Stimulated activated CD4-positive, alpha-beta T cell treated with anti-CD3 and anti-CD28 coated beads, Interleukin-4, amount 100 ng/mL, for 24 hours (primary cell): Measurements from ENCODE around the gene E2F2.

ENCODE experiments used
- DNase-seq: peaks from one replicate; pipeline ENCODE4 v3.0.0-alpha.2; 2020

The E2F2 gene

GRCh38 chr1:23530747-23531561 lies at the start of gene E2F2:
TSS of gene E2F2 (minus strand) at chr1:23531233. CDS start at chr1:23530793, 440 bp downstream.
- peak; percentile 82 for DNase-seq

DNA sequence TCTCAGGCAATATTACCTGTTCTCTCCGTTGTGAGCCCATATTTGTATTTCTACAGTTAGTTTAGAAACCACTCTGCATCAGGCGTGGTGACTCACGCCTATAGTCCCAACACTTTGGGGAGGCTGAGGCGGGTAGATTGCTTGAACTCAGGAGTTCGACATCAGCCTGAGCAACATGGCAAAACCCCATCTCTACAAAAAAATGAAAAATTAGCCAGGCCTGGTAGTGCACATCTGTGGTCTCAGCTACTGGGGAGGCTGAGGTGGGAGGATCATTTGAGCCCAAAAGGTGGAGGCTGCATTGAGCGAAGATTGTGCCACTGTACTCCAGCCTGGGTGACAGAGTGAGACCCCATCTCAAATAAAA lies 47.9 kb upstream of the E2F2 start:
- DNase-seq, result peak; percentile 19

GRCh38 chr1:23578311-23578996 lies 47.4 kb upstream of the E2F2 start:
- no peak for DNase-seq

DNA sequence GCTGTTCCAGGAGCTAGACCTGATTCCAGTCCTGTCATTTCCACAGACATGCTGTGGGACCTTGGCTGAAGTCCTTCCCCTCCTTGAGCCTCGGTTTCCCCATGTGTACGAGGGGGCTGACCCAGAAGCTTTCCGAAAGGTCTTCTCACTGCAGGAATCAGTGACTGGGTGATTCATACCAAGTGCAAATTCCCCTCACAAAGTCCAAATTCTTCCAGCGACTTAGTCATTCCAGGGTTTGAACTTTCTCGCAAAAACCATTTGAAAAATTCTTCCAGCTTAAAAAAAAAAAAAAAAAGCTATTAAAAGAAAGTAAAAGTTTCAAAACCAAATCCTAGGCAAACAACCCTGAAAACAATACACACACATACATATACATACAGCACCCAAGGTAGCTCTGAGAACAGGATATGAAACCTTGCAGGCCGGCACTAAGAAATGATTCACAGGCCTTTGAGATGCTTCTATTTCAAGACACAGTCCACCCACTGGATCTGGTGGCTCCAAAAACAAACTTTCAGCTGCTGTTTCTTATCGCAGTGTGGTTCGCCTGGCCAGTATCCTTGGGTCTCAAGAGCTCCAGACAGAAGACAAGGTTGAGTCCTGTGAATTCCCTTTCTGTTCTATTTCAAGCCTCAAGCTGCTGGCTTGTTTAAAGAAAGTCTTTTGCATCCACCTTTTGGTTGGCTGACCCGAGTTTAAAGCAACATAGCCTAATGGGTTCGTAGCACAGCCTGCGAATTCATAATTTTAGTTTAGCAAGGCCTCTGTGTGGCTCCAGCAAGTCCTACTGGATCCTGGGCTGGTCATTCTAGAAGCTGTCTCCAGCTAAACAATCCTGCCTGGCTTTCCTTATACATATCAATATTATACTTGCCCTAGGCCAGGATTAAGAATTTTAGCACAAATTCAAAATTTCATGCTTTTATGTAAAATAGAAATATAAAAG lies 46.3 kb upstream of the E2F2 start:
- peak; percentile 64 for DNase-seq

DNA sequence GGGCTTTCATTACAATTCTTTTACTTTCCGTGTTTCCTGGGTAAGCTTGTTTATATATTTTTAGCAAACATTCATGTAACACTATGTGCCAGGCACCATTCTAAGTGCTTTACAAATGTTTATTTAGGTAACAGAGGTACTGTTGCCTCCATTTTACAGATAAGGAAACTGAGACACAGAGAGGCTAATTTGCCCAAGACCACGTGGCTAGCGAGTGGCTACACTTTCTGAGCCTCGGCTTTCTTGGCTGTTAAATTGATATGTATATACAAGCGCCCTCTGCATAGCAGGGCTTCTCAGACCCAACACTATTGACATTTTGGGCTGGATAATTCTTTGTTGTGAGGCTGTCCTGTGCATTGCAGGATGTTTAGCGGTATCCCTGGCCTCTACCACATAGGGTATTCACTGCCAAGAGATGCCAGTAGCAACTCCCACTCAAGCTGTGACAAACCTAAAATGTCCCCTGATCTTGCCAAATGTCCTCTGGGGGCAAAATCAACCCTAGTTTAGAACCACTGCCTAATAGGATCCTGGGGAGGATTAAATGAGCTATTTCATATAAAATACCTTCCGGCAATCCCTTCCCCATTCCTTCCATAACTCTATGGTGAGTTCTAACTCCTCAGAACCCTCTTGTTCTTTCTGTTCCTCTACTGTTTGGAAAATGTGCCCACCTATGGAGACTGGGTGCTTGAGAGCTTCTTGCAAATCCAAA lies 45.5 kb upstream of the E2F2 start:
- no peak for DNase-seq

GRCh38 chr1:23575226-23575810 lies 44.3 kb upstream of the E2F2 start:
- no peak for DNase-seq

GRCh38 chr1:23574265-23574754 lies 43.3 kb upstream of the E2F2 start:
- DNase-seq, result no peak

DNA sequence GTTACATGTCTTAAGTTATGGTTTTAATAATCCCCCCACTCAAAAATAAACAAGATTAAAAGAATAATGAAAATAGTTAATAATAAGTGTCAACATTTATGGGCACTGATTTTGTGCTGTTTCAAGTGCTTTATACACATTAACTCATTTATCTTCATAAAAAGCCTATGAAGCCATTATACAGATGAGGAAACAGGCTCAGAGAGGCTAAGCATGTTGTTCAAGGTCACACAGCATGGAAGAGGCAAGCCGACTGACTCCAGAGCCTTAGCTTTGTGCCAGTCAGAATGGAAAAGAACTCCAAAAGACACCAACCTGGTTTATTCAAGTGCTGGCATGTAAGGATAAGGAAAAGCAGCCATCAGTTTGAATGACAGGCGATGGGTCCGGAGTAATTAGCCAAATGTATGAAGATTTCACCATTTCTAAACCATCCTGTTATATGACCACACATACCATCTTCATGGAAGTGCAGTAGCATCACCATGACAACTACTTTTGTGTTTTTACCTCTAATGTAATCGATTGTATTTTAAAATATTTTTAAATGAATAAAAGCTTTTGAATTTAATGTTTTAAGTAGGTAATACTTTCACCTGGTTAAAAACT lies 42.6 kb upstream of the E2F2 start:
- no peak for DNase-seq

DNA sequence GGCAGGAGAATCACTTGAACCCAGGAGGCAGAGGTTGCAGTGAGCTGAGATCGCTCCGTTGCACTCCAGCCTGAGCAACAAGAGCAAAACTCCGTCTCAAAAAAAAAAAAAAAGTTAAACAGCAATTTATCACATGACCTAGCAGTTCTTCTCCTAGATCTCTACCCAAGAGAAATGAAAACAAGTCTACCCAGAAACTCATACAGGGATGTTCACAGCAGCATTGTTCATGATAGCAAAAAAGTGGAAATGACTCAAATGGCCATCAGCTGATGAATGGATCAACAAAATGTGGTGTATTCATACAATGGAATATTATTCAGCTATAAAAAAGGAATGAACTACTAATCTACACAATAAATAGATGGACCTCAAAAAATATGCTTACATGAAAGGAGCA lies 40.4 kb upstream of the E2F2 start:
- no peak for DNase-seq

GRCh38 chr1:23570001-23570691 lies 39.1 kb upstream of the E2F2 start:
- no peak for DNase-seq

- DNase-seq, result no peak
These were observed 37.8 kb upstream of the E2F2 start for GRCh38 chr1:23568608-23569383.

- no peak for DNase-seq
These were observed 37.1 kb upstream of the E2F2 start for GRCh38 chr1:23567996-23568607.

GRCh38 chr1:23567629-23567995 lies 36.6 kb upstream of the E2F2 start:
- DNase-seq, result no peak

DNA sequence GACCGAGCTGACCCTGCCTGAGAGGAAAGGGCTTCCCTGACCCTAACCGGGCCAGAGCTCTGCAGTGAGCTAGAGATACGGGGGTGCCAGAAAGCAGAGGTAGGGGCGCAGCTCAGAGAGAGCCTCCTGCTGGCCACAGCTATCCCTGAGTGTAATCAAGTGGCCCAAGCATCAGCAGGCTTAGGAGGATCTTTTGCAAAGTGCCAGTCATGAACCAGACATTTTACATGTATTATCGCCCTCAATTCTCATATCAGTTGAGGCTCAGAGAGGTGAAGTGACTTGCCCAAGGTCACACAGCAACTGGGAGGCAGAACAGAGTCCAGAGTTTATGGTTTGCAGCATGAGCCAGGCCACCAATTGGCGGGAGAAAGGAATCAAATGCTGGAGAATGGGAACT lies 35.3 kb upstream of the E2F2 start:
- no peak for DNase-seq

GRCh38 chr1:23565776-23566175 lies 34.7 kb upstream of the E2F2 start:
- DNase-seq, result no peak

GRCh38 chr1:23564529-23565122 lies 33.6 kb upstream of the E2F2 start:
- DNase-seq, result no peak

- no peak for DNase-seq
These were observed 32.8 kb upstream of the E2F2 start for GRCh38 chr1:23563755-23564374.

- no peak for DNase-seq
These were observed 32.0 kb upstream of the E2F2 start for GRCh38 chr1:23563003-23563402.
